GM12872 (cell line): ENCODE data around the gene CALCOCO1.

Source experiments
- CTCF ChIP-seq: IDR thresholded peaks from 3 replicates; pipeline ENCODE4 v1.5.1; 2011; ENCODE audit warnings: low read depth, mild to moderate bottlenecking, low read length, moderate library complexity; ENCODE audit not compliant: insufficient read depth

Gene CALCOCO1

GRCh38 chr12:53743266-53744129 is 16.2 kb upstream of the CALCOCO1 start:
- peak; percentile 91 for TF ChIP-seq CTCF

GRCh38 chr12:53740130-53740491 is 12.9 kb upstream of the CALCOCO1 start:
- no peak for TF ChIP-seq CTCF

GRCh38 chr12:53739214-53740129 is 12.2 kb upstream of the CALCOCO1 start:
- no peak for TF ChIP-seq CTCF

GRCh38 chr12:53738406-53739213 is 11.4 kb upstream of the CALCOCO1 start:
- no peak for TF ChIP-seq CTCF

GRCh38 chr12:53737951-53738405 is 10.7 kb upstream of the CALCOCO1 start:
- no peak for TF ChIP-seq CTCF

- TF ChIP-seq CTCF: no peak
Observed at GRCh38 chr12:53737093-53737808, 10.0 kb upstream of the CALCOCO1 start.
